Stimulated activated naive CD4-positive, alpha-beta T cell (primary cell): ENCODE measurements around the gene C3orf70.

Source experiments
- DNase-seq, 6 experiments: peaks; one replicate each; lab custom pipeline; 2025; lab: John Stamatoyannopoulos, UW

C3orf70 gene

GRCh38 chr3:185087419-185087818 is 65.4 kb downstream of the C3orf70 start:
- no peak for DNase-seq

DNA sequence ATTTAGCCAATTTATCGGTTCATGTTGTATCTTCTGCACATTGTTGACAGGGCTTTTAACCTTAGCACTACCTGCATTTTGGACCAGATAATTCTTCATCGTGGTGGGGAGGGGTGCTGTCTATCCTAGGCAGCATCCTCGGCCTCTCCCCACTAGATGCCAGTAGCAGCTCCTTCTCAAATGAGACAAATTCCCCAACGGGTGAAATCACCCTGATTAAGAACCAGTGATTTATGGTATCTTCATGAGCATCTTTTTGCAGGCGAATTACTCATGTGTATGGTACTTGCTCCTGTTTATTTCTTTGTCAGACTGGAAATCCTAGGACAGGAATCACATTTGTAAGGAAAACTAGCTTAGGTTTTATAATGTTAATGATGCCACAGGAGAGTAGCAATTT is 68.0 kb downstream of the C3orf70 start:
- no peak for DNase-seq

GRCh38 chr3:185084402-185084801 is 68.5 kb downstream of the C3orf70 start:
- no peak for DNase-seq

- DNase-seq: no peak
Observed at GRCh38 chr3:185082829-185083228, 70.0 kb downstream of the C3orf70 start.

DNA sequence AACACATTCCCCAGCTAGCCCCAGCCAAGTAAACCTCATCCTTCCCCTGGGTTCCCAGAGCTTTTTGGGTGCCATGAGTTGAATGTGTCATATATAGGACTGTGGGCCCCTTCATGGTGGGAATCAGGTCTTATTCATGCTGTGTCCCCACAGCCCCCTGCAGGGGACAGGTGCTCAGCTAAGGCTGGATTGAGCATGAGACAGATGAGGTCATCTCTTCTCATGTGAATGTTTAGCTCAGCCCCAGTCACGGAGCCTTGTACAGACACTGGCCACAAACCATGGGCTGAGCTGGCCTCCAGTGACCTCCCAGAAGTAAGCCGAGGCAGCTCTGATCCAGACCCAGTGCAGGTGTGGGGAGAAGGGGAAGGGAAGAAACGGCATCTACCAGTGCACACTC is 70.7 kb downstream of the C3orf70 start:
- no peak for DNase-seq

DNA sequence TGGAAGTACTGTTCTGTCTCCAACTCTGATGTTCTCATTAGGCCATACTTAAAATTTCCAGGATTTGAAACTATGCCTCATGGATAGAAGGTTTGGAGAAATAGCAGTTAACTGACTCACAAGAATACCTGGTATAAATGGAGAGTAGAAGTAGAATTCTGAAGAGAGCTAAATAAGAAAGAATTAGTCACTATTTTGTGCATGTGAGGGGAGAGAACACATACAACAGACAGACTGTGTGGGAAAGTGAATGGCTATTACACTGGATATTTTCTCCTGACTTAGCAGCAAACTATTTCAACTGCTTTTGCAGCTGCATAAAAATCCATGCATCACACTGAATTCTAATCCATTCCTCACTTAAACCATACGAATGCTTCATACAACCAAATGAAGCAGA is 71.3 kb downstream of the C3orf70 start:
- no peak for DNase-seq

GRCh38 chr3:185079625-185080024 is 73.2 kb downstream of the C3orf70 start:
- no peak for DNase-seq

GRCh38 chr3:185076219-185076618 is 76.6 kb downstream of the C3orf70 start:
- no peak for DNase-seq

DNA sequence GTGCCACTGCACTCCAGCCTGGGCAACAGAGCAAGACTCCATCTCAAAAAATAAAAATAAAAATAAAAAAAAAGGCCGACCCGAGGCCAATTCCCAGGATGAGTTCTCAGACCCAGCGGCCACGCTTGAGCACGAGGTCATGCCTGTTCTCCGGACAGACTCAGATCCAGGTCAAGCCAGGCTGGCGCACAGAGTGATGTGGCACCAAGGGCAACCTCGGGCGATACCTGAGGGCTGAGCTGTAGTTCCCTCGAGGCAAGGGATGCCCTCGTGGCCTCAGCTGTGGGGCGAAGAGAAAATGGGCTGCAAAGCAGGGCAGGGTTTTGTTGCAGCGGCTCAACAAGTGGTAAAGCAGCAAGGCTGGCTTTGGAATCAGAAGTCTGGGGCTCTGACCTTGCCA is 77.3 kb downstream of the C3orf70 start:
- no peak for DNase-seq

GRCh38 chr3:185071287-185071800 is 81.5 kb downstream of the C3orf70 start:
- no peak for DNase-seq

- no peak for DNase-seq
Observed at GRCh38 chr3:185070491-185071286, 82.2 kb downstream of the C3orf70 start.

DNA sequence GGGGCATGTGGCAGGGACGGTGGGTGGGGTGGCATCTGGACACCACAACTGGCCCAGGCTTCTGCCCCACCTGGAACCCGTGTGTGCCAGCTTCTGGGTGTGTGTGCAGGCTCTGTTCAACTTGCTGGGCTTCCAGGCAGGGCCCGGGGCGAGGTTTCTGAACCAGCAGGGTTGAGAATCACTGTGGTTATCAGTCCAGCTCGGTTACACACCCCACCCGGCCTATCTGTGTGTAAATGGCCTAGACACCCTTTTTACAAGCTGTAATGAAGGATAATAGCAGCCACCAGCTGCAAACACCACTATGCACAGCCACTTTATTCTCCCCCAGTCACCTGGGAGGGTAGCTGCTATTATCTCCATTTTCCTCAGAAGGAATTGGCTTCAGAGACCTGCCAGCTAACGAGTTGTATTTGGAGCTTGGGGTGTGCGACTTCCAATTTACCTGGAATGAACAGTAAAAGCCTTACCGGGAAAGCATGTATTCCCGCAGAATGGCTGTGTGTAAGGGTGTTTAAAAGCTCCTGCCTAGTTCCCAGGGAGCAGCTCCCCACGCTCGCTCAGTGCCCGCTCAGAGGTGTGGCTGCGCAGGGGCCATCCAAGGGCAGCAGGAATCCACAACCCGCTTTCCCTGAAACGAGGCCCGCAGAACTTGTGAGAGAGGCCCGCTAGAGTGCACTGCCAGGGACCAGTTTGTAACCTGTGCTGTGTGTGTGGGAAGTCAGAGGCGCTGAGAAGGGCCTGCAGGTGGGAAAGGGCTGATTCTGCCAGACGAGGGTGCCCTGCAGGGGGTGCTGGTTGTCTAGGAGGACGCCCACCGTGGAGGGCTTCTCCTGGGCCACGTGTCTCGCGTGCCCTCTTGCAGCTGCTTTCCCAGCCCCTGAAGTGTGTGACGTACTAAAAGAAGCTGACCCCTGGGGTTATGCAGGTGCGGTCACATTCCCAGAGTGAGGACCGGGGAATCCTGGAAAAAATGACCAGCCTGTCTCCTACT is 83.5 kb downstream of the C3orf70 start:
- no peak for DNase-seq

GRCh38 chr3:185067173-185067572 is 85.7 kb downstream of the C3orf70 start:
- DNase-seq: no peak

DNA sequence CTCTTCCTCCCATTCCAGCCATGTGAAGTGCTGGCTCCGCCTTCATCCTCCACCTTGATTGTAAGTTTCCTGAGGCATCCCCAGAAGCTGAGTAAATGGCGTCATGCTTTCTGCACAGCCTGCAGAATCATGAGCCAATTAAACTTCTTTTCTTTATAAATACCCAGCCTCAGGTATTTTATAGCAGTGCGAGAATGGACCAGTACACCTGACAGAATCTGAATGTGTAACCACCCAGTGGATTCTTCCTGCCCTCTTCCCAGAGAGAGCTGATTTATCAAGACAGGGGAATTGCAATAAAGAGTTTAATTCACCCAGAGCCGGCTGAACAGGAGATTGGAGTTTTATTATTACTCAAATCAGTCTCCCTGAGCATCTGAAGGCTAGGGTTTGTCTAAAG is 86.6 kb downstream of the C3orf70 start:
- no peak for DNase-seq

DNA sequence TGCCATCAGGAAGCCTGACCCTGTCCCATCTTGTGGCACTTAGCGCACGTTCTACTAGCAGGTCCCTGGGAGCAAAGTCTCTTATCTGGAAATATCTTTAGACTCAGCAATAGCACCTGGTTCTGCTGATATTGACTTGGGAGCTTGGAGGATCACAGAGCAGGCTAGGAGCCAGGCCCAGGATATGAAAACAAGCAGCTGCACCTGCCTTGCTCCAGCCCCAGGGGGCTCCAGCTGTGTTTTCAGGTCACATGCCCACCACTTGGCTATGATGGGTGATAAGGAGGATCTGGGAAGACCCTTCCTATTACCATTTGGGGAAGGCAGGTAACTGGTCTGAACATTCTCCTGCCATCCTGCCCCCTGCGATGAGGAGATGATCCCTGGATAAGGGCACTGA is 87.8 kb downstream of the C3orf70 start:
- no peak for DNase-seq

DNA sequence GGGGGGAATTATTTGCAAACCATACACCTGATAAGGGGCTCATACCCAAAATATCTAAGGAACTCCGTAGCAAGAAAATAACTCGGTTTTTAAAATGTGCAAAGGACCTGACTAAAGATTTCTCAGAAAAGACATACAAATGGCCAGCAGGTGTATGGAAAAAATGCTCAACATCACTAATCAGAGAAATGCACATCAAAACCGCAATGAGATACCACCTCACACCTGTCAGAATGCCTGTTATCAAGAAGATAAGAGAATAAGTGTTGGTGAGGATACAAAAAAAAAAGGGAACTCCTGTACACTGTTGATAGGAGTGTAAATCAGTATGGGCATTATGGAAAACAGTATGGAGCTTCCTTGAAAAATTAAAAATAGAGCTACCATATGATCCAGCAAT is 89.4 kb downstream of the C3orf70 start:
- DNase-seq: no peak

DNA sequence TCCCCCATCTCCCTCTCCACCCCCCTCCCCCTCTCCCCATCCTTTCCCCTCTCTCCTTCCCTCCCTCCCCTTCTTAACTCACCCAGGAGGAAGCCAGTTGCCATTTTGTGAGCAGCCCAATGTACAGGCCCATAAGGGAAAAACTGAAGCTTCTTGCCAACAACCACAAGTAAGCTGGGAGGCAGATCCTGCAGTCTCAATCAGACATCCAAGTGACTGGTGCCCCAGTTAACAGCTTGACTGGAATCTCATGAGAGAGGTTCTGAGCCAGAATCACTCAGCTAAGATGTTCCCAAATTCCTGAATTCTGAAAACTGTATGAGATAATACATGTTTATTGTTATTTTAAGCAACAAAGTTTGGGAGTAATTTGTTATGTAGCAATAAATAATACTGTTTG is 90.7 kb downstream of the C3orf70 start:
- no peak for DNase-seq

DNA sequence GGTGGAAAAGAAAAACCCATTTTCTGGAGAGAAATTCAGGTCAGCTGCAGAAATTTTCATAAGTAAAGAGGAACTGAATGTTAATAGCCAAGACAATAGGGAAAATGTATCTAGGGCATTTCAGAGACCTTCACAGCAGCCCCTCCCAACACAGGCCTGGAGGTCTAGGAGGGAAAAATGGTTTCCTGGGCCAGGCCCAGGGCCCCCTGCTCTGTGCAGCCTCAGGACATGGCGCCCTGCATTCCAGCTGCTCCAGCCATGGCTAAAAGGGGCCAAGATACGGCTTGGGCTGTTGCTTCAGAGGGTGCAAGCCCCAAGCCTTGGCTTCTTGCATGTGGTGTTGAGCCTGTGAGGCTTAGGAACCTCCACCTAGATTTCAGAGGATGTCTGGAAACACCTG is 92.2 kb downstream of the C3orf70 start:
- DNase-seq: no peak

- DNase-seq: no peak
Observed at GRCh38 chr3:185059766-185060165, 93.1 kb downstream of the C3orf70 start.

- DNase-seq: no peak
Observed at GRCh38 chr3:185058796-185059195, 94.1 kb downstream of the C3orf70 start.

DNA sequence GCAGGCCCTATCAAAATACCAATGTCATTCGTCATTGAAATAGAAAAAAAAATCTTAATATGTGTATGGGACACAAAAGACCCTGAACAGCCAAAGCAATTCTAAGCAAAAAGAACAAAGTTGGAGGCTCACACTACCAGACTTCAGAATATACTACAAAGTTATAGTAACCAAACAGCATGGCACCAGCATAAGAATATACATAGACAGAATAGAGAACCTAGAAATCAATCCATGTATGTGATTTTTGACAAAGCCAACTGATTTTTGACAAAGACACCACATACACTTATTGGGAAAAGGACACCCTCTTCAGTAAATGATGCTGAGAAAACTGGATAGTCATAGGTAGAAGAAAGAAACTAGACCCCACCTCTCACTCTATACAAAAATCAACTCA is 95.0 kb downstream of the C3orf70 start:
- DNase-seq: no peak

- DNase-seq: no peak
Observed at GRCh38 chr3:185056908-185057307, 96.0 kb downstream of the C3orf70 start.

GRCh38 chr3:185052631-185053030 is 100.2 kb downstream of the C3orf70 start:
- no peak for DNase-seq
